T47D (cell line): ENCODE measurements around the gene FMO2.

ENCODE experiments used
- DNase-seq, 2 experiments: peaks; one replicate each; pipeline versions ENCODE4 v3.0.0 to v3.0.0-alpha.2; 2011 to 2012; ENCODE audit warnings: low read depth in 1 of 2, low spot score in 1 of 2
- JUND ChIP-seq: IDR thresholded peaks from 2 replicates; pipeline ENCODE4 v1.6.1; 2012; ENCODE audit warnings: low read depth
- in situ Hi-C: cut with HindIII; loops from 2 replicates; pipeline ENCODE4 v1.10.0; 2016; ENCODE audit warnings: low sequenced_read_pairs, low pct_unique_long_range_greater_than_20kb

Gene FMO2

DNA sequence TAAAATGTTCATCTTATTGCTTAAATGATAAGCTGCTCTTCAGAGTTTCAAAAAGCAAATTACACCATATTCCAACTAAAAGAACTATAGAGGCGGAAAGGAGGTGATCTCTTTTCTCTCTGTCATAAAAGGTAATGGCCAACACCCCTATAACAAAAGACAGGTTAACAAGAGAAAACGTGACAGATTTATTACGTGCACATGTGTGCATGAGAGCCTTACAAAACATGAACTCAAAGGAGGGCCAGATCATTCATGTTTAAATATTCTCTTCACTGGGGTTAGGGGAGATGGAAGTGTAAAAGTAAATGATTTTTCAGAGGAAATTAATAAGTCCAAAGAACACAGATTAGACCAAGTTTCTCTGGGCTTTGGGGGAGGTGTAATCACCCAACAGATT lies 26.5 kb upstream of the FMO2 start:
- TF ChIP-seq JUND: no peak
- in situ Hi-C loops: no loop called here
- no peak for DNase-seq

DNA sequence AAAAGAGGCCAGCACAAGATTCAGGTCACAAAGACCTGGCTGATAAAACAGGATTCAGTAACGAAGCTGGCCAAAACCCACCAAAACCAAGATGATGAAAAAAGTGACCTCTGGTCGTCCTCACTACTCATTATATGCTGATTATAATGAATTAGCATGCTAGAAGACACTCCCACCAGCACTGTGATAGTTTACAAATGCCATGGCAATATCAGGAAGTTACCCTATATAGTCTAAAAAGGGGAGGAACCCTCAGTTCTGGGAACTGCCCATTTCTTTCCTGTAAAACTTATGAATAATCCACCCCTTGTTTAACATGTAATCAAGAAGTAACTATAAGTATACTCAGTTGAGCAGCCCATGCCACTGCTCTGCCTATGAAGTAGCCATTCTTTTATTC lies 26.0 kb upstream of the FMO2 start:
- in situ Hi-C loops: no loop called here
- DNase-seq: no peak
- TF ChIP-seq JUND: no peak

GRCh38 chr1:171160211-171160610 lies 24.9 kb upstream of the FMO2 start:
- no peak for TF ChIP-seq JUND
- in situ Hi-C loops: no loop called here
- no peak for DNase-seq

DNA sequence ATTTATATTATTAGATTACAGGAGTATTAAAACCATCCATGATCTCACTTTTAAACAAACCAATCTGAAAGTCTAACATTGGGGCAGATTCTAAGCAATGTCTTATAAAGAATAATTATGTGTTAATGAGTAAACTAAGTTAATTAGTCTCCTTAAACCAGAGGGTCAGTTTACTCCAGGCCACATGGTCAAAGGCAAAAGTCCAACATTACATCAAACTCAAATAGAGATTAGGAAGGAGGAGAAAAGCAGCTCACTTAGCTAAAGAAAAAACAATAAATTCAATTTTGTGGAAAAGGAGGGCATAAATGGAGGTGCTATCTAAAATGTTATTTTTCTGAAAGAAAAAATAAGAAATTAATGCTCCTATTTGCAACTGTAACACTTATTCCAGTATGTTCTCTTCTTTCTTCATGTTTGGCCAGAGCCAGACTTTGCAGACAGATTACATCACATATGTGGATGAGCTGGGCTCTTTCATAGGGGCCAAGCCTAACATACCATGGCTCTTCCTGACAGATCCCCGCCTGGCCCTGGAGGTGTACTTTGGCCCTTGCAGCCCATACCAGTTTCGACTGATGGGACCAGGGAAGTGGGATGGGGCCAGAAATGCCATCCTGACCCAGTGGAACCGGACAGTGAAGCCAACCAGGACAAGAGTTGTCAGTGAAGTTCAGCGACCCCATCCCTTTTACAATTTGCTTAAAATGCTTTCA lies 24.3 kb upstream of the FMO2 start:
- in situ Hi-C loops: no loop called here
- no peak for TF ChIP-seq JUND
- no peak for DNase-seq

GRCh38 chr1:171161431-171161830 lies 23.7 kb upstream of the FMO2 start:
- in situ Hi-C loops: no loop called here
- no peak for TF ChIP-seq JUND
- DNase-seq: no peak

GRCh38 chr1:171166361-171166760 lies 18.7 kb upstream of the FMO2 start:
- no peak for TF ChIP-seq JUND
- in situ Hi-C loops: no loop called here

DNA sequence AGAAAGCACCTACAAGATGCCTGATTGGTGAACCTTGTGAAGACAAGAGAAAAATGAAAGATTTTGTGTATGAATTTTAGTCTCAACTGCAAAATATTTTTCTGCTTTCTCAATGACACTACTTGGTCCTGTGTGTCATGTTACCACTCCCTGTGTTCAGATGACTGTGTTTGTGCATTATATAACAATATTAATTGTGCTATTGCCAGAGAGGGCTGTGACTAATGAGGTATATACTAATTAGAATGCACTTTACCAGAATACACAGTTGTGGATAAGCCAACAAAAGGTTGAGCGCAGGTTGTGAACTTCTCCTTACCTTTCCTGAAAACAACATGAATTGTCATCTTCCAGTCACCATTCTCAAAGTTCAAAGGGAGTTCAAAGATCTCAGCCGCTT lies 17.3 kb upstream of the FMO2 start:
- no peak for TF ChIP-seq JUND
- DNase-seq: no peak
- in situ Hi-C loops: no loop called here

More at GRCh38 chr1:171166361-171166760, 18.7 kb upstream of the FMO2 start:
- DNase-seq: no peak

DNA sequence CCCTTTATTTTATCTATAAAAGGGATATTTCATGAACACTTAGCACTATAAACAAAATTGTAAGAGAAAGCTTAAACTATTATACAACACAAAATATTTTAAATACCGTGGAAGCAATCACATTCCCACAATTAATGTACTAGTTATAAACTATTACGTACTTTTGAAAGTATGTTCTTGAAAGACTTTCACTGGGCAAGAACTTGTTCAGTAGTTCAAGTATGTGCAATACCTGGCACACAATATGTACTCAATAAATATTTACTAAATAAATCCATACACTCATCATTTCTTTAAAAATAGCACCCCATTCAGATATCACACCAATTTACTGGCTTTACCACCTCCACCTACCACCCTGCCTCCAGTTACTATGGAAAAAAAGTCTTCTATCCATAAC lies 12.6 kb upstream of the FMO2 start:
- in situ Hi-C loops: no loop called here
- no peak for TF ChIP-seq JUND
- no peak for DNase-seq

GRCh38 chr1:171173069-171173468 lies 12.0 kb upstream of the FMO2 start:
- TF ChIP-seq JUND: no peak
- in situ Hi-C loops: no loop called here
- no peak for DNase-seq

- TF ChIP-seq JUND: no peak
- DNase-seq: no peak
- in situ Hi-C loops: no loop called here
Observed at GRCh38 chr1:171174560-171175294, 10.4 kb upstream of the FMO2 start.

- TF ChIP-seq JUND: no peak
- in situ Hi-C loops: no loop called here
- DNase-seq: no peak
Observed at GRCh38 chr1:171177261-171177660, 7.8 kb upstream of the FMO2 start.

DNA sequence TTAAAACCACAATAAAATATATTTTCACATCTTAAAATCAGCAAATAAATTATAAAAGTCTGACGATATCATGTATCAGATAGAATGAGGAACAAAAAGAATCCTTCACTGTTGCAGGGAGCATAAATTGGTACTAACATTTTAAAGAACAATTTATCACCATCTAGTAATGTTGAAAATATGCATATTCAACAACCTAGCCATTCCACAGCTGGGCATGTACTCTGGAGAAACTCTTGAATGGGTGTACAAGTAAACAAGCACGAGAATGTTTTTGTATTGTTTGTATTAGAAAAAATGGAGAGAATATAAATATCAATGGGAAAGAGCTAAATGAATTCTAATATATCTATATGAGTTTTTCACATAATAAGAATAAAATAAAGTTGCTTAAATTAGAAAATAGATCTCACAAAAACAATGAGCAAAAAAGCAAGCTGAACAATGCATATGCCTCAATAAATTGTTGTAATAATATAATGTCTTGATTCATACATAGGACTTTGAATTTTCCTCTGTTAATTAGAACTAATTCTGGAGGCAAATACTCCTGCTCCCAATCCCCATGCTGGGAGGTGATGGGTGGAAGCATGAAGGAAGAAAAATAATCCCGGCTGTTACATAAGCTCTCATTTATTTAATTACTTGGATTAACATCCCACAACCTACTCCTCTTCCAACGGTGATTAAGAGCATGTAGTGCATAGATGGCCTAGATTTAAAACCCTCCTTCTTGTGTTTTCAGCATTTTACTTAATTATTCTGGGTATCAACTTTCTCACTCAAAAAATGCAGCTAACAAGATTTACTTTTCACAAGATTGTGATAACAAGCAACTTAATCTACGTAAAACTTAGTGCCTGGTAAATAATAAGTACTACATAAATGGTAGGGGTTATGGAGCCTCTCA lies 5.5 kb upstream of the FMO2 start:
- no peak for DNase-seq
- no peak for TF ChIP-seq JUND
- in situ Hi-C loops: no loop called here

DNA sequence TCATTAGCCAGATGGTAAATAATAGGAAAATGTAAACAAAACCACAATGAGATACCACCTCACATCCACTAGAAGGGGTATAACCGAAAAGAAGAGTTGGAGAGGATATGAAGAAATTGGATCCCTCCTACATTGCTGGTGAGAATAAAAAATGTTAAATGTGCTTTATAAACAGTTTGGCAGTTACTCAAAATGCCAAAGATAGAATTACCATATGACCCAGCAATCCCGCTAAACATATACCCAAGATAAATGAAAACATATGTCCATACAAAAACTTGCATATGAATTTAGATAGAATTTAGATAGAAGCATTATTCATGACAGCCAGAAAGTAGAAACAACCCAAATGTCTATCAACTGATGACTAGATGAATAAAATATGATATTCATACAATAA lies 4.4 kb upstream of the FMO2 start:
- no peak for TF ChIP-seq JUND
- in situ Hi-C loops: no loop called here

More for the DNA sequence above, 4.4 kb upstream of the FMO2 start:
- DNase-seq: no peak
